ENCODE results near the gene GUCY1A2.

GUCY1A2 gene

GRCh38 chr11:107017433-107018218, 650 bp downstream of the GUCY1A2 start:
- no peak for TF ChIP-seq EGR1 (IDR thresholded peaks at IDR 0.05)
- no peak for TF ChIP-seq CREB1 (IDR thresholded peaks at IDR 0.05; ENCODE audit: low read depth)
- peak; percentile 49; the same call in 1 of the 2 replicates for TF ChIP-seq RAD21 (IDR thresholded peaks at IDR 0.05; ENCODE audit: low read depth)
- TF ChIP-seq ZBTB7A (IDR thresholded peaks at IDR 0.05; ENCODE audit: low read depth), result peak; percentile 22; the same call in 1 of the 2 replicates

- TF ChIP-seq REST (IDR thresholded peaks at IDR 0.05; ENCODE audit: low read depth) (no peak), NFIC (IDR thresholded peaks at IDR 0.05) (no peak), YY1 (IDR thresholded peaks at IDR 0.05; ENCODE audit: low read depth) (no peak), RAD21 (IDR thresholded peaks at IDR 0.05; ENCODE audit: low read depth) (no peak), ZBTB7A (IDR thresholded peaks at IDR 0.05; ENCODE audit: low read depth) (no peak), EGR1 (IDR thresholded peaks at IDR 0.05) (no peak), FOXM1 (IDR thresholded peaks at IDR 0.05; ENCODE audit: borderline replicate concordance, low read depth) (no peak), CEBPB (IDR thresholded peaks at IDR 0.05) (no peak), TEAD4 (IDR thresholded peaks at IDR 0.05) (no peak), USF1 (IDR thresholded peaks at IDR 0.05) (no peak), TAF1 (IDR thresholded peaks at IDR 0.05; ENCODE audit: low read depth) (no peak), EP300 (IDR thresholded peaks at IDR 0.05; ENCODE audit: borderline replicate concordance) (no peak), CREB1 (IDR thresholded peaks at IDR 0.05; ENCODE audit: low read depth) (no peak), MAX (IDR thresholded peaks at IDR 0.05) (no peak)
Observed at GRCh38 chr11:107017104-107017432, 1.2 kb downstream of the GUCY1A2 start.

- no peak for TF ChIP-seq FOXM1 (IDR thresholded peaks at IDR 0.05; ENCODE audit: borderline replicate concordance, low read depth)
- no peak for TF ChIP-seq NFIC (IDR thresholded peaks at IDR 0.05)
- TF ChIP-seq YY1 (IDR thresholded peaks at IDR 0.05; ENCODE audit: low read depth), result no peak
- TF ChIP-seq EGR1 (IDR thresholded peaks at IDR 0.05), result no peak
- no peak for TF ChIP-seq MAX (IDR thresholded peaks at IDR 0.05)
- no peak for TF ChIP-seq TAF1 (IDR thresholded peaks at IDR 0.05; ENCODE audit: low read depth)
- no peak for TF ChIP-seq TEAD4 (IDR thresholded peaks at IDR 0.05)
- no peak for TF ChIP-seq REST (IDR thresholded peaks at IDR 0.05; ENCODE audit: low read depth)
- no peak for TF ChIP-seq CEBPB (IDR thresholded peaks at IDR 0.05)
- no peak for TF ChIP-seq TCF12 (IDR thresholded peaks at IDR 0.05; ENCODE audit: low read depth)
- TF ChIP-seq ZBTB7A (IDR thresholded peaks at IDR 0.05; ENCODE audit: low read depth), result no peak
- no peak for TF ChIP-seq USF1 (IDR thresholded peaks at IDR 0.05)
- no peak for TF ChIP-seq CREB1 (IDR thresholded peaks at IDR 0.05; ENCODE audit: low read depth)
- no peak for TF ChIP-seq RAD21 (IDR thresholded peaks at IDR 0.05; ENCODE audit: low read depth)
- TF ChIP-seq EP300 (IDR thresholded peaks at IDR 0.05; ENCODE audit: borderline replicate concordance), result no peak
Observed at GRCh38 chr11:107014871-107015270, 3.4 kb downstream of the GUCY1A2 start.

GRCh38 chr11:107011977-107012376, 6.3 kb downstream of the GUCY1A2 start:
- no peak for TF ChIP-seq USF1 (IDR thresholded peaks at IDR 0.05)
- TF ChIP-seq MAX (IDR thresholded peaks at IDR 0.05), result no peak
- no peak for TF ChIP-seq EGR1 (IDR thresholded peaks at IDR 0.05)
- TF ChIP-seq TAF1 (IDR thresholded peaks at IDR 0.05; ENCODE audit: low read depth), result no peak
- no peak for TF ChIP-seq CEBPB (IDR thresholded peaks at IDR 0.05)
- no peak for TF ChIP-seq REST (IDR thresholded peaks at IDR 0.05; ENCODE audit: low read depth)
- TF ChIP-seq FOXM1 (IDR thresholded peaks at IDR 0.05; ENCODE audit: borderline replicate concordance, low read depth), result no peak
- TF ChIP-seq YY1 (IDR thresholded peaks at IDR 0.05; ENCODE audit: low read depth), result no peak
- no peak for TF ChIP-seq RAD21 (IDR thresholded peaks at IDR 0.05; ENCODE audit: low read depth)
- no peak for TF ChIP-seq TCF12 (IDR thresholded peaks at IDR 0.05; ENCODE audit: low read depth)
- TF ChIP-seq NFIC (IDR thresholded peaks at IDR 0.05), result no peak

All from Ishikawa (cell line).